ENCODE data around the gene SLC6A16. TPM values are rescaled to one million over a fixed set of nuclear protein-coding genes. Genes with fewer than 3 reads are reported as not detected.

SLC6A16 gene
- total RNA-seq, 3 donors from 2014 or later = 1.2 to 2.7 (median 2.0) TPM

GRCh38 chr19:49255674-49256073, 69.3 kb downstream of the SLC6A16 start:
- no peak for DNase-seq (ENCODE audit: low spot score in 2 of 2)
- TF ChIP-seq CTCF (IDR thresholded peaks at IDR 0.05) (no peak), POLR2A (IDR thresholded peaks at IDR 0.05) (no peak), POLR2AphosphoS5 (IDR thresholded peaks at IDR 0.05) (no peak)
- H3K27ac ChIP-seq = no peak overlapping the region

GRCh38 chr19:49249933-49250332, 75.1 kb downstream of the SLC6A16 start:
- intact Hi-C loops (cut with DNase I; ENCODE audit: low total_unique reads) = loop anchor here (10.0 kb wide), 1 partner anchor 185 kb away; no protein-coding TSS in a partner anchor
- no peak overlapping the region for H3K27ac ChIP-seq
- no peak for TF ChIP-seq POLR2A (IDR thresholded peaks at IDR 0.05)
- no peak for TF ChIP-seq POLR2AphosphoS5 (IDR thresholded peaks at IDR 0.05)
- no peak for TF ChIP-seq CTCF (IDR thresholded peaks at IDR 0.05)

More at GRCh38 chr19:49255674-49256073, 69.3 kb downstream of the SLC6A16 start:
- Histone ChIP-seq H3K27me3 (no peaks in the 10 kb centered on the region), H3K9me3 (peaks cover 8 to 18% of the 10 kb centered on the region in 2 donors), H3K36me3 (no peaks in the 10 kb centered on the region), H3K4me3 (no peak overlapping the region), H3K4me1 (no peaks in the 10 kb centered on the region)
- intact Hi-C loops (cut with DNase I; ENCODE audit: low total_unique reads) = loop anchor here (10.0 kb wide), 1 partner anchor 179 kb away; no protein-coding TSS in a partner anchor

DNA sequence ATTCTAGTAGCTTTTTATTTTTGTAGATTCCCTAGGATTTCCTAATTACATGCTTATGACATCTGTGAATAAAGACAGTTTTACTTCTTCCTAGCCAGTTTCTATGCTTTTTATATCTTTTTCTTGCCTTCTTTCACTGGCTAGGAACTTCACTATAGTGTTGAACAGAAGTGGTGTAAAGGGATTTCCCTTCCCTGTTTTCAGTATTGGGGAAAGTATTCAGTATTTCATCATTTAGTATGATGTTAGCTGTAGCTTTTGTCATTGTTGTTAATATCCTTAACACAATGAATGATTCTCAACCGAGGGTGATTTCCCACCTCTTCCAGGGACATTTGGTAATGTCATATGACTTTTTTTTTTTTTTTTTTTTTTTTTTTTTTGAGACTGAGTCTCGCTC, 77.3 kb downstream of the SLC6A16 start:
- intact Hi-C loops (cut with DNase I; ENCODE audit: low total_unique reads) = no loop called here
- Histone ChIP-seq H3K4me1 (no peaks in the 10 kb centered on the region), H3K36me3 (no peaks in the 10 kb centered on the region), H3K27ac (no peak overlapping the region), H3K4me3 (no peak overlapping the region), H3K9me3 (no peaks in the 10 kb centered on the region), H3K27me3 (no peaks in the 10 kb centered on the region)
- no peak for TF ChIP-seq CTCF (IDR thresholded peaks at IDR 0.05)
- TF ChIP-seq POLR2AphosphoS5 (IDR thresholded peaks at IDR 0.05) = no peak
- no peak for TF ChIP-seq POLR2A (IDR thresholded peaks at IDR 0.05)
- DNase-seq (ENCODE audit: low spot score in 2 of 2) = no peak

More at GRCh38 chr19:49249933-49250332, 75.1 kb downstream of the SLC6A16 start:
- DNase-seq (ENCODE audit: low spot score in 2 of 2) = no peak
- Histone ChIP-seq H3K36me3 (no peaks in the 10 kb centered on the region), H3K4me1 (no peaks in the 10 kb centered on the region), H3K4me3 (no peak overlapping the region), H3K9me3 (no peaks in the 10 kb centered on the region), H3K27me3 (no peaks in the 10 kb centered on the region)

- DNase-seq (ENCODE audit: low spot score in 2 of 2) = no peak
- no peaks in the 10 kb centered on the region for H3K9me3 ChIP-seq
- H3K4me3 ChIP-seq = no peak overlapping the region
- intact Hi-C loops (cut with DNase I; ENCODE audit: low total_unique reads) = no loop called here
- no peaks in the 10 kb centered on the region for H3K4me1 ChIP-seq
- H3K27me3 ChIP-seq = no peaks in the 10 kb centered on the region
- H3K27ac ChIP-seq = no peak overlapping the region
- no peaks in the 10 kb centered on the region for H3K36me3 ChIP-seq
- no peak for TF ChIP-seq POLR2AphosphoS5 (IDR thresholded peaks at IDR 0.05)
- no peak for TF ChIP-seq CTCF (IDR thresholded peaks at IDR 0.05)
- no peak for TF ChIP-seq POLR2A (IDR thresholded peaks at IDR 0.05)
Observed at GRCh38 chr19:49244256-49244655, 80.7 kb downstream of the SLC6A16 start.

- no peak for DNase-seq (ENCODE audit: low spot score in 2 of 2)
- intact Hi-C loops (cut with DNase I; ENCODE audit: low total_unique reads) = no loop called here
- H3K27ac ChIP-seq = no peak overlapping the region
- no peaks in the 10 kb centered on the region for H3K27me3 ChIP-seq
- H3K9me3 ChIP-seq = no peaks in the 10 kb centered on the region
- H3K36me3 ChIP-seq = no peaks in the 10 kb centered on the region
- TF ChIP-seq CTCF (IDR thresholded peaks at IDR 0.05) (no peak), POLR2A (IDR thresholded peaks at IDR 0.05) (no peak), POLR2AphosphoS5 (IDR thresholded peaks at IDR 0.05) (no peak)
- H3K4me1 ChIP-seq = no peaks in the 10 kb centered on the region
- no peak overlapping the region for H3K4me3 ChIP-seq
Observed at GRCh38 chr19:49243726-49244125, 81.3 kb downstream of the SLC6A16 start.

Measured in breast epithelium (tissue), 4 donors.